Measurements from ENCODE around the gene RASGEF1B. TPM values are rescaled to one million over a fixed set of nuclear protein-coding genes. Genes with fewer than 3 reads are reported as not detected.

Gene RASGEF1B
- total RNA-seq, 4 donors from 2014 or later, result 0.77 to 25.9 (median 12.2) TPM

GRCh38 chr4:81512757-81513501, 41.2 kb upstream of the RASGEF1B start:
- H3K4me1 ChIP-seq, result no peaks in the 10 kb centered on the region
- H3K36me3 ChIP-seq, result no peaks in the 10 kb centered on the region
- no peak overlapping the region for H3K27ac ChIP-seq
- H3K4me3 ChIP-seq, result no peak overlapping the region
- intact Hi-C loops (cut with DNase I; ENCODE audit: low total_unique reads), result no loop called here
- H3K9me3 ChIP-seq, result no peaks in the 10 kb centered on the region
- DNase-seq, result no peak
- TF ChIP-seq POLR2A (IDR thresholded peaks at IDR 0.05), result no peak
- no peak for TF ChIP-seq CTCF (IDR thresholded peaks at IDR 0.05)
- H3K27me3 ChIP-seq, result no peaks in the 10 kb centered on the region

GRCh38 chr4:81512001-81512756, 40.5 kb upstream of the RASGEF1B start:
- TF ChIP-seq POLR2A (IDR thresholded peaks at IDR 0.05) (no peak), CTCF (IDR thresholded peaks at IDR 0.05) (no peak)
- no peaks in the 10 kb centered on the region for H3K9me3 ChIP-seq
- H3K4me1 ChIP-seq, result no peaks in the 10 kb centered on the region
- H3K4me3 ChIP-seq, result no peak overlapping the region
- H3K27me3 ChIP-seq, result no peaks in the 10 kb centered on the region
- intact Hi-C loops (cut with DNase I; ENCODE audit: low total_unique reads), result no loop called here
- no peak overlapping the region for H3K27ac ChIP-seq
- no peaks in the 10 kb centered on the region for H3K36me3 ChIP-seq
- no peak for DNase-seq

- Histone ChIP-seq H3K27me3 (no peaks in the 10 kb centered on the region), H3K36me3 (no peaks in the 10 kb centered on the region), H3K4me1 (no peaks in the 10 kb centered on the region), H3K9me3 (no peaks in the 10 kb centered on the region), H3K27ac (no peak overlapping the region), H3K4me3 (no peak overlapping the region)
- DNase-seq, result no peak
- intact Hi-C loops (cut with DNase I; ENCODE audit: low total_unique reads), result no loop called here
- TF ChIP-seq POLR2A (IDR thresholded peaks at IDR 0.05) (no peak), CTCF (IDR thresholded peaks at IDR 0.05) (no peak)
These were observed 39.0 kb upstream of the RASGEF1B start for GRCh38 chr4:81510643-81511178.

GRCh38 chr4:81509822-81510221, 38.1 kb upstream of the RASGEF1B start:
- no peaks in the 10 kb centered on the region for H3K9me3 ChIP-seq
- H3K4me1 ChIP-seq, result no peaks in the 10 kb centered on the region
- intact Hi-C loops (cut with DNase I; ENCODE audit: low total_unique reads), result no loop called here
- H3K27me3 ChIP-seq, result no peaks in the 10 kb centered on the region
- no peak overlapping the region for H3K4me3 ChIP-seq
- no peaks in the 10 kb centered on the region for H3K36me3 ChIP-seq
- TF ChIP-seq CTCF (IDR thresholded peaks at IDR 0.05) (no peak), POLR2A (IDR thresholded peaks at IDR 0.05) (no peak)
- no peak for DNase-seq
- no peak overlapping the region for H3K27ac ChIP-seq

GRCh38 chr4:81509191-81509590, 37.5 kb upstream of the RASGEF1B start:
- H3K36me3 ChIP-seq, result no peaks in the 10 kb centered on the region
- intact Hi-C loops (cut with DNase I; ENCODE audit: low total_unique reads), result no loop called here
- H3K4me1 ChIP-seq, result no peaks in the 10 kb centered on the region
- H3K9me3 ChIP-seq, result no peaks in the 10 kb centered on the region
- H3K27ac ChIP-seq, result no peak overlapping the region
- no peaks in the 10 kb centered on the region for H3K27me3 ChIP-seq
- no peak overlapping the region for H3K4me3 ChIP-seq
- TF ChIP-seq POLR2A (IDR thresholded peaks at IDR 0.05) (no peak), CTCF (IDR thresholded peaks at IDR 0.05) (no peak)
- no peak for DNase-seq

All from uterus (tissue), 4 donors.